Dendritic cell treated with granulocyte-macrophage colony-stimulating factor and Interleukin-4, amounts not matched to agents 40 ng/mL and 50 ng/mL, for 4 days (primary cell): ENCODE measurements around the gene MAML2.
"Not testable (repeated sequence)": the region's sequence is repeated elsewhere in the genome, so short reads cannot be mapped to it uniquely, and the experiment has no call there.

Experiments used
- H3K27ac Mint-ChIP-seq: one replicate; pipeline ENCODE4 v1.8.0; 2022; ENCODE audit warnings: mild to moderate bottlenecking, mixed read lengths
- H3K27me3 Mint-ChIP-seq: one replicate; pipeline ENCODE4 v1.8.0; 2022; ENCODE audit warnings: mild to moderate bottlenecking, mixed read lengths
- H3K36me3 Mint-ChIP-seq: one replicate; pipeline ENCODE4 v1.8.0; 2022; ENCODE audit warnings: low read depth, mixed read lengths
- H3K4me1 Mint-ChIP-seq: one replicate; pipeline ENCODE4 v1.8.0; 2022; ENCODE audit warnings: low read depth, mixed read lengths
- H3K4me3 Mint-ChIP-seq: one replicate; pipeline ENCODE4 v1.8.0; 2022; ENCODE audit warnings: mild to moderate bottlenecking, moderate library complexity, mixed read lengths
- H3K9me3 Mint-ChIP-seq: one replicate; pipeline ENCODE4 v1.8.0; 2022; ENCODE audit warnings: mixed read lengths
- intact Hi-C: fragments of 100-400 bp; cut with micrococcal nuclease; formaldehyde crosslinking; loops from one replicate; pipeline ENCODE4 v1.15.0; 2022

Gene MAML2

GRCh38 chr11:96285985-96286384 lies 57.0 kb downstream of the MAML2 start:
- H3K27ac Mint-ChIP-seq, result not testable (repeated sequence)

GRCh38 chr11:96284917-96285316 lies 58.1 kb downstream of the MAML2 start:
- no peak overlapping the region for H3K4me3 Mint-ChIP-seq
- intact Hi-C loops, result no loop called here
- H3K27me3 Mint-ChIP-seq, result no peaks in the 10 kb centered on the region
- H3K4me1 Mint-ChIP-seq, result peaks cover 38% of the 10 kb centered on the region
- H3K36me3 Mint-ChIP-seq, result peaks cover 20% of the 10 kb centered on the region
- no peak overlapping the region for H3K27ac Mint-ChIP-seq
- peaks cover 17% of the 10 kb centered on the region for H3K9me3 Mint-ChIP-seq

More at GRCh38 chr11:96285985-96286384, 57.0 kb downstream of the MAML2 start:
- Mint-ChIP-seq H3K36me3 (peaks cover 20% of the 10 kb centered on the region), H3K9me3 (peaks cover 17% of the 10 kb centered on the region), H3K4me1 (peaks cover 32% of the 10 kb centered on the region)
- intact Hi-C loops, H3K27me3 Mint-ChIP-seq, H3K4me3 Mint-ChIP-seq: not testable (repeated sequence)

DNA sequence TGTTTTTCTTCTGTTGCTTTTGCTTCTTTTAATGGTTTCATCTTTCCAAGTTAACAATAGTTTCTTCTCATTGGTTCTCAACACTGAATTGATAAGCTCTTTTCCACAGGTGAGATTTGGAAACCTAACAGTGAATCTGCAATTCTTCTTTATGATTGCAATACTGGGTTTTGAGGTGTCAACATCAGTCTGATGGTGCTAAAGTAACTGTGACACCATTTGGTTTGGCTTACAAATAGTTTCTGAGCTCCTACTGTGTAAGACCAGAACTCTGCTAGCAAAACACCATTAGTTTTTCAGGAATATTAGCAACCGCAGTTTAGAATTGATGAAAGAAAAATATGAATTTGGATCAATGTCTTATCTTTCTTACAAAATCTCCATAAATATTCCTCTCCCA lies 58.6 kb downstream of the MAML2 start:
- Mint-ChIP-seq H3K36me3 (peaks cover 20% of the 10 kb centered on the region), H3K27me3 (no peaks in the 10 kb centered on the region), H3K4me3 (no peak overlapping the region), H3K4me1 (peaks cover 39% of the 10 kb centered on the region), H3K9me3 (peaks cover 17% of the 10 kb centered on the region), H3K27ac (peak overlapping the region; percentile 26)
- intact Hi-C loops, result no loop called here

GRCh38 chr11:96282625-96283220 lies 60.3 kb downstream of the MAML2 start:
- Mint-ChIP-seq H3K4me3 (no peak overlapping the region), H3K4me1 (peaks cover 53% of the 10 kb centered on the region), H3K36me3 (peaks cover 14% of the 10 kb centered on the region), H3K9me3 (peaks cover 17% of the 10 kb centered on the region), H3K27me3 (no peaks in the 10 kb centered on the region), H3K27ac (no peak overlapping the region)
- intact Hi-C loops, result no loop called here

- Mint-ChIP-seq H3K9me3 (peaks cover 8% of the 10 kb centered on the region), H3K36me3 (peaks cover 7% of the 10 kb centered on the region), H3K4me3 (no peak overlapping the region), H3K27ac (no peak overlapping the region), H3K27me3 (no peaks in the 10 kb centered on the region), H3K4me1 (peaks cover 58% of the 10 kb centered on the region)
- intact Hi-C loops, result no loop called here
Measured at GRCh38 chr11:96280444-96280843, 62.6 kb downstream of the MAML2 start.

DNA sequence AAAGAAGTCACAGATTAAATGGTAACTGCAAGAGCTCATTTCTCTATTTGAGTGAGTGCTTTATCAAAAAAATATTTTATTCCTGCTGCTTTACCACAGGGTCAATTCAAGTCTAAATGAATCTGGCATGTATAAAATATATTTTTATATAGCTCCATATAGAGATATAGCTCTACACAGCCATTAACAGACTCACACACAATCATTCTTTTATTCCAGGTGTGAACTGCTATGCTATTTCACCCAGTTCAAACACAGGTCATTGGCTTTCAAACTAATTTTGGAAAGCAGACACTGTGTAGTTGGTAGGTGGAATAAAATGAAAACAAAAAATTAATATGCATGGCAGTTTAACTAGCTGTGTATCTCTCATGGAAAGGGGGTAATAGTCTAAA lies 63.1 kb downstream of the MAML2 start:
- Mint-ChIP-seq H3K4me1 (peaks cover 58% of the 10 kb centered on the region), H3K27me3 (no peaks in the 10 kb centered on the region), H3K4me3 (no peak overlapping the region), H3K27ac (no peak overlapping the region), H3K9me3 (peaks cover 8% of the 10 kb centered on the region), H3K36me3 (peaks cover 7% of the 10 kb centered on the region)
- intact Hi-C loops, result no loop called here

DNA sequence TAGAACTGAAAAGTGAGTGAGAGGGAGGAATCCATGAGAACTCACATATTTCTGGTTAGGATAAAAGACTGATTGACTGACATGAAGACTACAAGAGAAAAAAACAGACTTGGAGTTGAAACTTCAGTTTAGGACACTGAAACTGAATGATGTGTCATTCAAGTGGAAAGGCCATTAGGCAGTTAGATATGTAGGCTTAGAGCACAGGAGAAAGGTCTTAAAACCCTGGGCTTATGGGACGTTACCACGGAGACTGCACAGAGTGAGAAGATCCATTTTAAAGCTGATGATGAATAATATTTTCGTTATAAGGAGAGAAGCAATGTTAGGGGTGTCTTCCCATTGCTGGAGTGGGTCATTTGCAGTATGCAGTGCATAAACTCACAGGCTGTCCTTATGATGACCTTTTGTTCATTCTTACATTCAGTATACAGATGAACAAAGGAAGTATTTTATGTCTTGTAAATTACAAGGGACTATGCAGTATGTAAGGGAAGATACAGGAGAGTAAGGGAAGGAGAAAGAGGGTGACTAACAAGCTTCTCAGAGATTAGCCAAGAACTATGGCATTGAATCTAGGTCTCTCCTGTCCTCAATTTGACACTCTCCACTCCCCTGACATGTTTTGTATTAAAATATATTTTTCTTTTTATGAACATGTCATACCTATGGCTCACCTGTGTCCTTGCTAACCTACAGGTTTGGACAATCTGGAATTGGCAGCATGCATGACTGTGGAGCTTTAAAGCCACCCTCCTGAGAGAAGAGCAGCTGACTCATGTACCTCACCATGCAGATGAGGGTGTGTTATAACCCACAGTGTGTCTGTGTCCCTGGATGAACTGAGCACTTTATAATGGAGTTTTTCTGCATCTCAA lies 63.7 kb downstream of the MAML2 start:
- intact Hi-C loops, result no loop called here
- Mint-ChIP-seq H3K27me3 (no peaks in the 10 kb centered on the region), H3K4me1 (peaks cover 55% of the 10 kb centered on the region), H3K4me3 (no peak overlapping the region), H3K27ac (peak overlapping the region; percentile 22), H3K9me3 (peaks cover 8% of the 10 kb centered on the region), H3K36me3 (peaks cover 7% of the 10 kb centered on the region)

- no peak overlapping the region for H3K4me3 Mint-ChIP-seq
- H3K4me1 Mint-ChIP-seq, result peaks cover 45% of the 10 kb centered on the region
- peak overlapping the region; percentile 22 for H3K27ac Mint-ChIP-seq
- H3K27me3 Mint-ChIP-seq, result no peaks in the 10 kb centered on the region
- intact Hi-C loops, result no loop called here
- H3K9me3 Mint-ChIP-seq, result no peaks in the 10 kb centered on the region
- H3K36me3 Mint-ChIP-seq, result peaks cover 7% of the 10 kb centered on the region
Measured at GRCh38 chr11:96278039-96278897, 64.7 kb downstream of the MAML2 start.

DNA sequence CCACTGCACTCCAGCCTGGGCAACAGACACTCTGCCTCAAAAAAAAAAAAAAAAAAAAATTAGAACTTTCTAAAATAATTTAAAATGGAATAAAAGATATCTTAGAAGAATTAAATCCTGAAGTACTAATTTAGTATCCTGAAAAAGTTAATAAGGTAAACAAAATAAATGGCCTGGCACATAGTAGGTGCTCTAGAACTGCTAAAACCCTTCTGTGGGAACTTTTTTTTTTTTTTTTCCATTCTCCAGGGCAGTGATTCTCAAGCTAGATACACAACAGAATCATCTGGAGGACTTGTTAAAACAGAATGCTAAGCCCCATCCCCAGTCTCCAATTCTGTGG lies 65.3 kb downstream of the MAML2 start:
- no peaks in the 10 kb centered on the region for H3K9me3 Mint-ChIP-seq
- no peak overlapping the region for H3K27ac Mint-ChIP-seq
- H3K4me3 Mint-ChIP-seq, result no peak overlapping the region
- peaks cover 7% of the 10 kb centered on the region for H3K36me3 Mint-ChIP-seq
- peaks cover 42% of the 10 kb centered on the region for H3K4me1 Mint-ChIP-seq
- intact Hi-C loops, result no loop called here
- H3K27me3 Mint-ChIP-seq, result no peaks in the 10 kb centered on the region

- Mint-ChIP-seq H3K4me3 (no peak overlapping the region), H3K27ac (no peak overlapping the region), H3K27me3 (no peaks in the 10 kb centered on the region), H3K9me3 (peaks cover 4% of the 10 kb centered on the region), H3K36me3 (peaks cover 11% of the 10 kb centered on the region), H3K4me1 (peaks cover 39% of the 10 kb centered on the region)
- intact Hi-C loops, result no loop called here
Measured at GRCh38 chr11:96276836-96277235, 66.2 kb downstream of the MAML2 start.

GRCh38 chr11:96275801-96276594 lies 67.0 kb downstream of the MAML2 start:
- H3K4me1 Mint-ChIP-seq, result peaks cover 31% of the 10 kb centered on the region
- intact Hi-C loops, result no loop called here
- H3K36me3 Mint-ChIP-seq, result peaks cover 12% of the 10 kb centered on the region
- no peak overlapping the region for H3K4me3 Mint-ChIP-seq
- peaks cover 12% of the 10 kb centered on the region for H3K9me3 Mint-ChIP-seq
- no peaks in the 10 kb centered on the region for H3K27me3 Mint-ChIP-seq
- H3K27ac Mint-ChIP-seq, result no peak overlapping the region

- intact Hi-C loops, result no loop called here
- no peaks in the 10 kb centered on the region for H3K27me3 Mint-ChIP-seq
- no peak overlapping the region for H3K27ac Mint-ChIP-seq
- H3K4me3 Mint-ChIP-seq, result no peak overlapping the region
- peaks cover 24% of the 10 kb centered on the region for H3K36me3 Mint-ChIP-seq
- H3K9me3 Mint-ChIP-seq, result peaks cover 26% of the 10 kb centered on the region
- peaks cover 15% of the 10 kb centered on the region for H3K4me1 Mint-ChIP-seq
Measured at GRCh38 chr11:96273507-96273906, 69.5 kb downstream of the MAML2 start.

DNA sequence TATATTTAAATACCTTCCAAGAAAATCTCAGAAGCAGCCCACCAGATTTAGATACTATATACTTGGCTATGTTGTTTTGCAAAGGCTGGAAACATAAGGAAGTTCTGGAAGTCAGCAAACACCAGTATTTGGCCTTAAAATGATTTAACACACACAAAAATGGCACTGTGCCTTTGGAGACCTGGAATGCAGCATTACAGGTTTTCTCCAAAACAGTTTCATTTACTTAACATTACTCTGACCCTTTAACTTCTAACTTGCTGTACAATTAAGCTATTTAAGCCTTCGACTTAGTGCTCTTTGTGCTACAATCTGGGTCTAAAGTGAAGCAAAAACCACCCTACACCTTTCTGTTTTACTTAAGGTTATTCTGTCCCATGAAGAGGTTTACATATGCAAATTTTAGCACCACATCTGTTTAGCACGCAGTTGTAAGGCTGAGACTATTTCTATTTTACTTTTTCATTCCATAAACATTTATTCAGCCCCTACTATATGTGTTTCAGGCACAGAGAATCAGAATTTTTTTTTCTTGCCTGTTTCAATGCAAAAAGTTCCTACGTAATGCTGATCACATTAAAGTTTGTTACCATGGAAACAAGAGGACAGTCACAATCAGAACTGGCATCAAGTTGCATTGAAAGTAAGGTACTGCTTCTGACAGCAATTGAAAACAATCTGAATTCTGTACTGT lies 70.3 kb downstream of the MAML2 start:
- intact Hi-C loops, result no loop called here
- Mint-ChIP-seq H3K27ac (no peak overlapping the region), H3K4me3 (no peak overlapping the region), H3K4me1 (peaks cover 10% of the 10 kb centered on the region), H3K9me3 (peaks cover 26% of the 10 kb centered on the region), H3K36me3 (peaks cover 24% of the 10 kb centered on the region), H3K27me3 (no peaks in the 10 kb centered on the region)
